Stimulated activated CD4-positive, alpha-beta T cell treated with anti-CD3 and anti-CD28 coated beads, Interleukin-12 subunit alpha, Interleukin-12 subunit beta, amount 100 ng/mL, for 24 hours (primary cell): Measurements from ENCODE around the gene CDH19.

Experiments
- DNase-seq, 2 experiments: peaks; one replicate each; pipeline ENCODE4 v3.0.0-alpha.2; 2020; ENCODE audit warnings: low read depth in 2 of 2

Gene CDH19

GRCh38 chr18:66457245-66457644 is 146.6 kb downstream of the CDH19 start:
- DNase-seq: no peak
